ENCODE measurements around the gene CLDN22.

The CLDN22 gene

DNA sequence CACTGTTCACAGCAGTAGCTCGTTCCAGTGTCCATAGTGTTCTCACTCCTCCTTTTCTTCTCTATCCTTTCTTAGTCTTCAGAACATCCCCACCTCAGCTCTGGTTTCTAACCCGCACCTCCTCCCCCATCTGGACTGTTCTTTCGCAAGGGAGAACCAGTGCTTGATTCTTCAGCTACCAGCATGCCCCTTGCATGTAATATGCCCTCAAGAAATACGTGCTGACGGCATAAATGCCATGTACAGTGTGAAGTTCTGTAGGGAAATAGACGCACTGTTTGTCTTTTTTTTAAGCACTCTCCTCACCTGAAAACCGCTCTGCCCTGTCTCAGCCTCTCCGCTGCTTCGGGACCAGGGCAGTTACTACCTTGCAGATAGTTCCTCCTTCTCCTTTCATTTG lies 5.3 kb downstream of the CLDN22 start:
- H3K4me3 ChIP-seq (replicated peaks; ENCODE audit: insufficient read depth, low read length) = no peak overlapping the region
- no peaks in the 10 kb centered on the region for H3K27me3 ChIP-seq (ENCODE audit: insufficient read depth, poor library complexity, severe bottlenecking)
- DNase-seq (ENCODE audit: low read depth in 1 of 2, low spot score in 1 of 2) = no peak
- H3K27ac ChIP-seq (replicated peaks) = no peak overlapping the region
- TF ChIP-seq, protein P1, sequence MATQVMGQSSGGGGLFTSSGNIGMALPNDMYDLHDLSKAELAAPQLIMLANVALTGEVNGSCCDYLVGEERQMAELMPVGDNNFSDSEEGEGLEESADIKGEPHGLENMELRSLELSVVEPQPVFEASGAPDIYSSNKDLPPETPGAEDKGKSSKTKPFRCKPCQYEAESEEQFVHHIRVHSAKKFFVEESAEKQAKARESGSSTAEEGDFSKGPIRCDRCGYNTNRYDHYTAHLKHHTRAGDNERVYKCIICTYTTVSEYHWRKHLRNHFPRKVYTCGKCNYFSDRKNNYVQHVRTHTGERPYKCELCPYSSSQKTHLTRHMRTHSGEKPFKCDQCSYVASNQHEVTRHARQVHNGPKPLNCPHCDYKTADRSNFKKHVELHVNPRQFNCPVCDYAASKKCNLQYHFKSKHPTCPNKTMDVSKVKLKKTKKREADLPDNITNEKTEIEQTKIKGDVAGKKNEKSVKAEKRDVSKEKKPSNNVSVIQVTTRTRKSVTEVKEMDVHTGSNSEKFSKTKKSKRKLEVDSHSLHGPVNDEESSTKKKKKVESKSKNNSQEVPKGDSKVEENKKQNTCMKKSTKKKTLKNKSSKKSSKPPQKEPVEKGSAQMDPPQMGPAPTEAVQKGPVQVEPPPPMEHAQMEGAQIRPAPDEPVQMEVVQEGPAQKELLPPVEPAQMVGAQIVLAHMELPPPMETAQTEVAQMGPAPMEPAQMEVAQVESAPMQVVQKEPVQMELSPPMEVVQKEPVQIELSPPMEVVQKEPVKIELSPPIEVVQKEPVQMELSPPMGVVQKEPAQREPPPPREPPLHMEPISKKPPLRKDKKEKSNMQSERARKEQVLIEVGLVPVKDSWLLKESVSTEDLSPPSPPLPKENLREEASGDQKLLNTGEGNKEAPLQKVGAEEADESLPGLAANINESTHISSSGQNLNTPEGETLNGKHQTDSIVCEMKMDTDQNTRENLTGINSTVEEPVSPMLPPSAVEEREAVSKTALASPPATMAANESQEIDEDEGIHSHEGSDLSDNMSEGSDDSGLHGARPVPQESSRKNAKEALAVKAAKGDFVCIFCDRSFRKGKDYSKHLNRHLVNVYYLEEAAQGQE (IDR thresholded peaks at IDR 0.05; ENCODE audit: insufficient replicate concordance, low read depth) = no peak
- TF ChIP-seq POLR2AphosphoS5 (IDR thresholded peaks at IDR 0.05; ENCODE audit: low read depth) (no peak), GABPA (IDR thresholded peaks at IDR 0.05; ENCODE audit: low read depth) (no peak), SPI1 (IDR thresholded peaks at IDR 0.05; ENCODE audit: borderline replicate concordance, low read depth) (no peak)
- TF ChIP-seq, protein P2, sequence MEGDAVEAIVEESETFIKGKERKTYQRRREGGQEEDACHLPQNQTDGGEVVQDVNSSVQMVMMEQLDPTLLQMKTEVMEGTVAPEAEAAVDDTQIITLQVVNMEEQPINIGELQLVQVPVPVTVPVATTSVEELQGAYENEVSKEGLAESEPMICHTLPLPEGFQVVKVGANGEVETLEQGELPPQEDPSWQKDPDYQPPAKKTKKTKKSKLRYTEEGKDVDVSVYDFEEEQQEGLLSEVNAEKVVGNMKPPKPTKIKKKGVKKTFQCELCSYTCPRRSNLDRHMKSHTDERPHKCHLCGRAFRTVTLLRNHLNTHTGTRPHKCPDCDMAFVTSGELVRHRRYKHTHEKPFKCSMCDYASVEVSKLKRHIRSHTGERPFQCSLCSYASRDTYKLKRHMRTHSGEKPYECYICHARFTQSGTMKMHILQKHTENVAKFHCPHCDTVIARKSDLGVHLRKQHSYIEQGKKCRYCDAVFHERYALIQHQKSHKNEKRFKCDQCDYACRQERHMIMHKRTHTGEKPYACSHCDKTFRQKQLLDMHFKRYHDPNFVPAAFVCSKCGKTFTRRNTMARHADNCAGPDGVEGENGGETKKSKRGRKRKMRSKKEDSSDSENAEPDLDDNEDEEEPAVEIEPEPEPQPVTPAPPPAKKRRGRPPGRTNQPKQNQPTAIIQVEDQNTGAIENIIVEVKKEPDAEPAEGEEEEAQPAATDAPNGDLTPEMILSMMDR (IDR thresholded peaks at IDR 0.05; ENCODE audit: insufficient read depth, low read length) = no peak

DNA sequence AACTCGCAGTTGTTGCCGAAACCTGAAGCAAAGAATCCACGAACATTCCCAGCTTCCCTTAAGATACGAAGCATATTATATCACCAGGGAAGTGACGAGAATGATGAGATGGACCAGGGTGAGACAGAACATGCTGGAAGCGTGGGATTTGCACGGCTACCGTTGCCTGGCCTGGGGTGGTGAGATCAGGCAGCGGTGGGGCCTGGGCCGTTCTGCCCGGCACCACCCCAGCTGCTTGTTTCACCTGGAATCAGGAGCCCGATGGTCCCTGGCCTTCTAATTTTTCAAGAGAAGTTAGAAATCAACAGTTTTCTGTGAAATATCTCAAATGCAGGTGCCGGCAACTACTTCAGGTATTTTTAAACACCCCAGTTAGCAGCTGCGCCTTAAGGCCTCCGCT lies 5.7 kb downstream of the CLDN22 start:
- DNase-seq (ENCODE audit: low read depth in 1 of 2, low spot score in 1 of 2) = no peak
- Histone ChIP-seq H3K27me3 (ENCODE audit: insufficient read depth, poor library complexity, severe bottlenecking) (no peaks in the 10 kb centered on the region), H3K4me3 (replicated peaks; ENCODE audit: insufficient read depth, low read length) (no peak overlapping the region), H3K27ac (replicated peaks) (no peak overlapping the region)
- TF ChIP-seq, protein P2 (IDR thresholded peaks at IDR 0.05; ENCODE audit: insufficient read depth, low read length) = no peak
- TF ChIP-seq, protein P1 (IDR thresholded peaks at IDR 0.05; ENCODE audit: insufficient replicate concordance, low read depth) = no peak
- TF ChIP-seq SPI1 (IDR thresholded peaks at IDR 0.05; ENCODE audit: borderline replicate concordance, low read depth) (no peak), POLR2AphosphoS5 (IDR thresholded peaks at IDR 0.05; ENCODE audit: low read depth) (no peak), GABPA (IDR thresholded peaks at IDR 0.05; ENCODE audit: low read depth) (no peak)

DNA sequence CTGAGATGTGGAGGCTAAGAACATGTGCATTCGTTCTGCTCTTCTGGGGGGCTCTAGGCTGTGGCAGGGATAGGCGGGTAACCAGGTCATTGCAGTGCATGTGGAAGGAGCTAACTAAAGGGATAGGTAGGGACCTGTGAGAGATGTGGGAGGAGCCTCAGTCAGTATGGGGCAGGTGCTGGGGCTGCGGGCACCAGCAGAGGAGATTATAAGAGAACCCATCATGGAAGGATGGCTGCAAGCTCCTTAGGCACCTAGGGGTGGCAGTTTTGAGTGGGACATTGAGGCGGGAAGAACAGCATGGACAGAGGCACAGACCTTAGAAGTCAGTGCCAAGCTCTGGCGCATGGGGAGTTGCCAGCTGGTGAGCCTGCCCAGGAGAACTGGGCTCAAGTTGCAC lies 7.2 kb downstream of the CLDN22 start:
- no peak for DNase-seq (ENCODE audit: low read depth in 1 of 2, low spot score in 1 of 2)
- no peak overlapping the region for H3K27ac ChIP-seq (replicated peaks)
- peaks cover 3% of the 10 kb centered on the region for H3K27me3 ChIP-seq (ENCODE audit: insufficient read depth, poor library complexity, severe bottlenecking)
- TF ChIP-seq, protein P2 (IDR thresholded peaks at IDR 0.05; ENCODE audit: insufficient read depth, low read length) = no peak
- TF ChIP-seq GABPA (IDR thresholded peaks at IDR 0.05; ENCODE audit: low read depth) = no peak
- TF ChIP-seq, protein P1 (IDR thresholded peaks at IDR 0.05; ENCODE audit: insufficient replicate concordance, low read depth) = no peak
- TF ChIP-seq SPI1 (IDR thresholded peaks at IDR 0.05; ENCODE audit: borderline replicate concordance, low read depth) = no peak
- no peak for TF ChIP-seq POLR2AphosphoS5 (IDR thresholded peaks at IDR 0.05; ENCODE audit: low read depth)
- H3K4me3 ChIP-seq (replicated peaks; ENCODE audit: insufficient read depth, low read length) = no peak overlapping the region

All from HL-60 (cell line).